HepG2 (cell line): ENCODE data around the gene URB1. TPM values are rescaled to one million over a fixed set of nuclear protein-coding genes. Genes with fewer than 3 reads are reported as not detected.
A peak's percentile ranks its signal among the peaks of the same experiment; 100 is the strongest.

Experiments used
- ATAC-seq: fragments of 200-7000 bp; cut with Tn5 transposase; 3 replicates; pipeline ENCODE4 v1.9.1; 2020; ENCODE audit warnings: mild to moderate bottlenecking, moderate library complexity
- BruUV-seq: library from RNA; stranded (reverse); fragments of 400-500 nt; replicated peaks from 2 replicates; lab custom pipeline; 2021; lab: Mats Ljungman, UMichigan
- CTCF ChIA-PET: fragments of 300-600 bp; formaldehyde crosslinking; extraction: SDS; loops from one replicate; lab custom pipeline; 2021; ENCODE audit warnings: low total read pairs, inconsistent platforms, low intra/inter-chr PET ratio; lab: Yijun Ruan, JAX
- POLR2A ChIA-PET: fragments of 350-600 bp; sonication (Branson Sonifier 250); formaldehyde crosslinking; loops from one replicate; lab custom pipeline; 2020; ENCODE audit warnings: antibody characterized with exemption, inconsistent platforms; lab: Yijun Ruan, JAX
- DNase-seq: peaks from one replicate; pipeline ENCODE4 v3.0.0-alpha.2; 2015; ENCODE audit warnings: low spot score
- FAIRE-seq: peaks from 3 replicates; lab custom pipeline; 2011; peaks lifted over from hg19 to GRCh38; lab: Jason Lieb, UNC
- H2AFZ ChIP-seq: one replicate; pipeline ENCODE4 v1.6.1; 2011; ENCODE audit warnings: low read length, inconsistent platforms
- H3K27ac ChIP-seq: fragments of 300-600 bp; 3 replicates; pipeline ENCODE4 v1.8.0; 2011; ENCODE audit warnings: mixed run types, mild to moderate bottlenecking, mixed read lengths, low read length, inconsistent platforms; ENCODE audit not compliant: insufficient read depth; ENCODE audit errors: extremely low read length
- H3K27me3 ChIP-seq, 2 experiments: fragments of 200-600 bp in 1 of 2; 2 replicates in 1 of 2; 3 replicates in 1 of 2; pipeline versions ENCODE4 v1.6.0 to v1.8.0; 2011; ENCODE audit warnings: low read length in 2 of 2, mild to moderate bottlenecking in 2 of 2, moderate library complexity in 2 of 2, inconsistent platforms in 1 of 2; ENCODE audit not compliant: insufficient read depth in 2 of 2, control insufficient read depth in 1 of 2
- H3K36me3 ChIP-seq, 2 experiments: fragments of 200-600 bp in 1 of 2; replicated peaks in 1 of 2; 2 replicates in 1 of 2; 3 replicates in 1 of 2; pipeline versions ENCODE4 v1.5.1 to v1.8.0; 2011; ENCODE audit warnings: low read length in 2 of 2, inconsistent platforms in 1 of 2; ENCODE audit not compliant: insufficient read depth in 2 of 2, control insufficient read depth in 1 of 2
- H3K4me1 ChIP-seq: 2 replicates; pipeline ENCODE4 v1.5.1; 2012; ENCODE audit warnings: low read length, inconsistent platforms; ENCODE audit not compliant: insufficient read depth
- H3K4me2 ChIP-seq: 2 replicates; pipeline ENCODE4 v1.6.0; 2011; ENCODE audit warnings: low read depth, low read length, inconsistent platforms
- H3K4me3 ChIP-seq, 3 experiments: fragments of 200-600 bp in 1 of 3; sonication (generic), shearing (Covaris generic) in 1 of 3; replicated peaks in 1 of 3; 2 replicates each; pipeline ENCODE4 v1.5.1; 2011 to 2016; ENCODE audit warnings: low read length in 3 of 3, inconsistent platforms in 2 of 3, low read depth in 2 of 3, mild to moderate bottlenecking in 2 of 3, control low read depth in 1 of 3, mixed read lengths in 1 of 3; ENCODE audit not compliant: insufficient read depth in 1 of 3
- H3K79me2 ChIP-seq: one replicate; pipeline ENCODE4 v1.6.1; 2011; ENCODE audit warnings: low read length, inconsistent platforms; ENCODE audit not compliant: insufficient read depth
- H3K9ac ChIP-seq: 2 replicates; pipeline ENCODE4 v1.6.0; 2011; ENCODE audit warnings: mild to moderate bottlenecking, low read depth, low read length, inconsistent platforms; ENCODE audit not compliant: insufficient read depth
- H3K9me3 ChIP-seq: 2 replicates; pipeline ENCODE4 v1.5.1; 2012; ENCODE audit warnings: mild to moderate bottlenecking, low read length
- H4K20me1 ChIP-seq: 2 replicates; pipeline ENCODE4 v1.6.0; 2011; ENCODE audit warnings: inconsistent platforms, mild to moderate bottlenecking, low read length, moderate library complexity; ENCODE audit not compliant: insufficient read depth
- AGO1 ChIP-seq: fragments of 200-400 bp; formaldehyde crosslinking; IDR thresholded peaks from 2 replicates; pipeline ENCODE4 v1.6.1; 2017; ENCODE audit warnings: mild to moderate bottlenecking, low read depth, low read length, moderate library complexity; ENCODE audit not compliant: poor library complexity, severe bottlenecking
- CTCF ChIP-seq: sonication (generic); formaldehyde crosslinking; IDR thresholded peaks from 2 replicates; pipeline ENCODE4 v1.5.0; 2020; ENCODE audit warnings: mild to moderate bottlenecking, missing genetic modification reagents, moderate library complexity
- FOXO4 ChIP-seq: sonication (generic); formaldehyde crosslinking; conservative IDR thresholded peaks from 2 replicates; pipeline ENCODE4 v1.8.1; 2023; ENCODE audit warnings: missing genetic modification reagents
- GLMP ChIP-seq: sonication (generic); formaldehyde crosslinking; IDR thresholded peaks from 2 replicates; pipeline ENCODE4 v1.9.0; 2021; ENCODE audit warnings: missing genetic modification reagents, mild to moderate bottlenecking, borderline replicate concordance
- SP2 ChIP-seq: sonication (generic); formaldehyde crosslinking; IDR thresholded peaks from 2 replicates; pipeline ENCODE4 v1.5.1; 2020; ENCODE audit warnings: mild to moderate bottlenecking, missing genetic modification reagents
- ZBTB33 ChIP-seq: sonication (generic); formaldehyde crosslinking; IDR thresholded peaks from 2 replicates; pipeline ENCODE4 v1.4.0; 2020; ENCODE audit warnings: missing genetic modification reagents
- ZFP41 ChIP-seq: sonication (generic); formaldehyde crosslinking; IDR thresholded peaks from 2 replicates; pipeline ENCODE4 v1.4.0; 2020; ENCODE audit warnings: mild to moderate bottlenecking, missing genetic modification reagents, borderline replicate concordance
- ZNF441 ChIP-seq: sonication (generic); formaldehyde crosslinking; IDR thresholded peaks from 2 replicates; pipeline ENCODE4 v1.7.0; 2021; ENCODE audit warnings: missing genetic modification reagents, borderline replicate concordance
- WGBS: methylation state at CpG from one replicate; pipeline ENCODE4 v1.1.6; 2017; ENCODE audit warnings: low lambda C conversion rate; 5-methylcytosine and 5-hydroxymethylcytosine counted together
- in situ Hi-C: cut with HindIII; loops from 2 replicates; pipeline ENCODE4 v1.10.0; 2017; ENCODE audit warnings: low pct_unique_long_range_greater_than_20kb; ENCODE audit not compliant: extremely low pct_ligation_motif_present
- intact Hi-C: fragments of 100-400 bp; cut with micrococcal nuclease; formaldehyde crosslinking; loops from one replicate; pipeline ENCODE4 v1.10.0; 2022; ENCODE audit not compliant: unreplicated experiment
- polyA plus RNA-seq, 8 experiments: library from polyadenylated mRNA; depleted of rRNA in 3 of 8; stranded (reverse) in 7 of 8; unstranded in 1 of 8; fragments of >200 nt; fragmentation: Illumina TruSeq in 4 of 8; extraction: Trizol in 4 of 8; gene quantifications; 2 replicates each; pipeline versions ENCODE4 v1.2.1 to v1.2.3, GENCODE V29; 2011 to 2016; ENCODE audit warnings: low read depth in 4 of 8, missing spikeins in 1 of 8, mixed read lengths in 1 of 8; ENCODE audit not compliant: insufficient read depth in 1 of 8
- total RNA-seq, 5 experiments: library from RNA; depleted of rRNA; stranded (reverse); fragments of >200 nt; fragmentation: Illumina TruSeq; extraction: Trizol; gene quantifications; 2 replicates each; pipeline ENCODE4 v1.2.3, GENCODE V29; 2016; ENCODE audit warnings: low read depth in 1 of 5

The URB1 gene
- total and polyA plus RNA-seq, 2 of the 13 experiments (the other 11 are each of a cell fraction or from before 2014, with no cell fraction given), result 4.5 to 16.7 TPM

GRCh38 chr21:32426066-32426465, 33.3 kb upstream of the URB1 start:
- DNase-seq (no peak), FAIRE-seq (no peak), ATAC-seq (no peak)
- ChIA-PET CTCF (no interaction called here), POLR2A (no interaction called here)
- no peak overlapping the region for H3K9ac ChIP-seq
- no peak overlapping the region for H2AFZ ChIP-seq
- H3K4me2 ChIP-seq, result no peak overlapping the region
- no TSS peak for BruUV-seq
- H3K9me3 ChIP-seq, result no peaks in the 10 kb centered on the region
- in situ Hi-C loops, result no loop called here
- no peak overlapping the region for H3K27ac ChIP-seq
- H3K4me1 ChIP-seq, result peaks cover 21% of the 10 kb centered on the region
- no peaks in the 10 kb centered on the region for H4K20me1 ChIP-seq
- TF ChIP-seq FOXO4 (CRISPR knock-in tag), result no peak
- TF ChIP-seq ZFP41, result no peak
- TF ChIP-seq GLMP (CRISPR knock-in tag), result no peak
- H3K36me3 ChIP-seq, result no peaks in the 10 kb centered on the region
- no peak overlapping the region for H3K4me3 ChIP-seq
- 60% methylated on average over 5 of the region's 5 CpGs for WGBS
- no peaks in the 10 kb centered on the region; a peak in 1 of 5 replicates for H3K27me3 ChIP-seq
- H3K79me2 ChIP-seq, result no peaks in the 10 kb centered on the region
- intact Hi-C loops, result no loop called here

GRCh38 chr21:32425628-32426027, 32.8 kb upstream of the URB1 start:
- TF ChIP-seq SP2 (CRISPR knock-in tag) (no peak), ZBTB33 (peak; percentile 54; the same call in 1 of the 2 replicates), ZNF441 (CRISPR knock-in tag) (no peak), AGO1 (no peak), CTCF (CRISPR knock-in tag) (peak; percentile 23; the same call in 1 of the 2 replicates)
- TF ChIP-seq, all 625 proteins: peak for 2
- no TSS peak for BruUV-seq
- H3K27ac ChIP-seq, result no peak overlapping the region
- no peaks in the 10 kb centered on the region; a peak in 1 of 5 replicates for H3K27me3 ChIP-seq
- intact Hi-C loops, result no loop called here
- in situ Hi-C loops, result no loop called here
- ChIA-PET CTCF (no interaction called here), POLR2A (no interaction called here)
- H3K79me2 ChIP-seq, result no peaks in the 10 kb centered on the region
- H3K9ac ChIP-seq, result no peak overlapping the region
- no peak for FAIRE-seq
- no peak overlapping the region for H3K4me2 ChIP-seq
- no peak overlapping the region for H3K4me3 ChIP-seq
- no peak for DNase-seq
- H2AFZ ChIP-seq, result no peak overlapping the region
- whole genome bisulfite sequencing, result 67% methylated on average over 4 of the region's 4 CpGs
- no peaks in the 10 kb centered on the region for H3K9me3 ChIP-seq
- H4K20me1 ChIP-seq, result no peaks in the 10 kb centered on the region
- ATAC-seq, result peak; percentile 78
- peaks cover 21% of the 10 kb centered on the region for H3K4me1 ChIP-seq
- no peaks in the 10 kb centered on the region for H3K36me3 ChIP-seq
